Skeletal muscle satellite cell (primary cell): Measurements from ENCODE around the gene SHOC2.
A peak's percentile ranks its signal among the peaks of the same experiment; 100 is the strongest.
"Not testable (repeated sequence)": the region's sequence is repeated elsewhere in the genome, so short reads cannot be mapped to it uniquely, and the experiment has no call there.

Experiments used
- H3K27me3 ChIP-seq: 2 replicates; pipeline ENCODE4 v1.7.0; 2013; ENCODE audit warnings: low read length; ENCODE audit not compliant: control insufficient read depth, insufficient read depth
- H3K36me3 ChIP-seq: 2 replicates; pipeline ENCODE4 v1.7.0; 2013; ENCODE audit warnings: mild to moderate bottlenecking, control low read depth, low read length; ENCODE audit not compliant: insufficient read depth
- H3K4me1 ChIP-seq: 2 replicates; pipeline ENCODE4 v1.7.0; 2013; ENCODE audit warnings: low read length; ENCODE audit not compliant: control insufficient read depth, insufficient read depth
- H3K4me2 ChIP-seq: 2 replicates; pipeline ENCODE4 v1.7.0; 2013; ENCODE audit warnings: mild to moderate bottlenecking, low read length
- H3K4me3 ChIP-seq: 2 replicates; pipeline ENCODE4 v1.7.0; 2013; ENCODE audit warnings: low read length
- H3K9ac ChIP-seq: 2 replicates; pipeline ENCODE4 v1.7.0; 2013; ENCODE audit warnings: mild to moderate bottlenecking, low read depth, low read length, moderate library complexity
- H3K9me3 ChIP-seq: replicated peaks from 2 replicates; pipeline ENCODE4 v1.7.0; 2013; ENCODE audit warnings: mild to moderate bottlenecking, control low read depth, low read length

Gene SHOC2

DNA sequence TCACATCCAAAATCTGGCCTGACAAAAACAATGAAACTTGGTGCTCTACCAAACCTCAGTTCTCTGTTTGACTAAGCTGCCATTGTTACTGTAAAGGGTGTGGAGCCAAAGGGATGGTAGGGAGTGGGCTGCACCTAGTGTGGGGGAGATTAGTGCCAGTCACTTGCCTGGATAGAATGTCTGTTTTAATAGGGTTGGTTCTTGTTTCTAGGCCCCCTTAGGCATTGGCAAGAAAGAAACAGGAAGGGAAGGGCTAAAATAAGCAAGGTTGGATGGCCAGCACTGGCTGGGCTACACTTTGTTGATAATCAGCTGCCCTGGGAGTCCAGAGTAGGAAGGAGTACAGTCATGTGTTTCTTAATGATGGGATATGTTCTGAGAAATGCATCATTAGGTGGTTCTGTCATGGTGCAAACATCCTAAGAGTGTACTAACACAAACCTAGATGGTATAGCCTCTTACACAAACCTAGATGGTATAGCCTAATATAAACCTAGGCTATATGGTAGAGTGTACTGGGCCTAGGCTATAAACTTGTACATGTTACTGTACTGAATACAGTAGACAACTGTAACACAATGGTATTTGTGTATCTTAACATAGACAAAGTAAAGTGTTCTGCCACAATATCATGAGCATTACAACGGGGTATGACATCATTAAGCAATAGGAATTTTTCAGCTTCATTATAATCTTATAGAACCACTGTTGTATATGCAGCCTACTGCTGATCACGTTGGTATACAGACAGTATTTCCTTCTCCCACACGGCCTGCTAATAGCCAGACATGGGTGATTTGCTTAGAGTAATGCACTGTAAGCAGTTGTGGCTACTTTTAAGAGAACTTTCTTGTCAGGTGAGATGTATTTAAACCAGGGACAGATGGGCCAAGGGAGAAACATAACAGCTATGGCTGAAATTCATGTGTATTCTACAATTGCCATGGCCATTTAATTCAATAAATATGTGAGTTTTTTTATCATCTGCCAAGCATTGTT, 15.8 kb upstream of the SHOC2 start:
- Histone ChIP-seq H3K9me3 (no peaks in the 10 kb centered on the region), H3K27me3 (no peaks in the 10 kb centered on the region), H3K9ac (no peak overlapping the region), H3K36me3 (peaks cover 17% of the 10 kb centered on the region), H3K4me1 (peaks cover 22% of the 10 kb centered on the region), H3K4me3 (no peak overlapping the region), H3K4me2 (no peak overlapping the region)

GRCh38 chr10:110910138-110910537, 9.3 kb upstream of the SHOC2 start:
- H3K4me2 ChIP-seq, result no peak overlapping the region
- no peak overlapping the region for H3K9ac ChIP-seq
- H3K9me3 ChIP-seq, result no peaks in the 10 kb centered on the region
- no peak overlapping the region for H3K4me3 ChIP-seq
- peaks cover 27% of the 10 kb centered on the region for H3K4me1 ChIP-seq
- H3K36me3 ChIP-seq, result peaks cover 3% of the 10 kb centered on the region
- H3K27me3 ChIP-seq, result no peaks in the 10 kb centered on the region

DNA sequence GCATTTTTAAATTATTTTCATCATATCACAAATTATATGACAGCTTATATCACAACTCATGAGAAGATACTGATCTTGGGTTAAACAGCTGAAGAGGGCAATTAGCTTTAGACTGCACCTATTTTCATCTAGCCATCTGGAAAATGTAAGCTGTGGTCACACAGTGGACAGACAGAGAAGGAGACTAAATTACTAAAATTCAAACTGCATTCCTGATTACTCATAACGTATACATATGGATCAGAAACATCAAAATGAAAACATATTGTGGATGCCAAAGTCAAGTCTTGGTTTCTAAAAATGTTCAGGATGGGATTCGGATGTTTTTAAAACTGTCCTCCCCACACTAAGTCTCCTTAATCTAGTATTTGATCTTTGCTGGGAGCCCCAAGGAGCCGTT, 7.0 kb upstream of the SHOC2 start:
- Histone ChIP-seq H3K9me3 (no peaks in the 10 kb centered on the region), H3K36me3 (peaks cover 3% of the 10 kb centered on the region), H3K9ac (peak overlapping the region; percentile 8), H3K4me3 (peak overlapping the region; percentile 39), H3K4me2 (peak overlapping the region; percentile 69), H3K4me1 (peaks cover 40% of the 10 kb centered on the region), H3K27me3 (no peaks in the 10 kb centered on the region)

GRCh38 chr10:110914431-110914830, 5.0 kb upstream of the SHOC2 start:
- Histone ChIP-seq H3K4me1 (peaks cover 47% of the 10 kb centered on the region), H3K9ac (no peak overlapping the region)

DNA sequence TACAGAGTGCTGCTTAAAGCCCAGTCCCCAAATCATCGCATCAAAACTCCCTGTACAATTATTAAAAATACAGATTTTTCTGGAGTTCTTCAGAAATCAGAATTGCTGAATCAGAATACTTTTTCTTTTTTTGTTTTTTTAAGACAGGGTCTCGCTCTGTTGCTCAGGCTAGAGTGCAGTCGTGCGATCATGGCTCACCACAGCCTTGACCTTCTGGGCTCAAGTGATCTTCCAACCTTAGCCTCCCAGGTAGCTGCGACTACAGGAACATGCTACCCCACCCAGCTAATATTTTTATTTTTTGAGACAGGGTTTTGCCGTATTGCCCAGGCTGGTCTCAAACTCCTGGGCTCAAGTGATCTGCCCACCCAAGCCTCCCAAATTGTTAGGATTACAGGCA, 4.4 kb upstream of the SHOC2 start:
- no peaks in the 10 kb centered on the region for H3K27me3 ChIP-seq
- H3K36me3 ChIP-seq, result peaks cover 2% of the 10 kb centered on the region
- H3K4me2 ChIP-seq, result no peak overlapping the region
- no peak overlapping the region for H3K4me3 ChIP-seq
- no peaks in the 10 kb centered on the region for H3K9me3 ChIP-seq
- H3K4me1 ChIP-seq, result peaks cover 47% of the 10 kb centered on the region
- no peak overlapping the region for H3K9ac ChIP-seq

More at GRCh38 chr10:110914431-110914830, 5.0 kb upstream of the SHOC2 start:
- Histone ChIP-seq H3K4me2 (no peak overlapping the region), H3K4me3 (no peak overlapping the region), H3K27me3 (no peaks in the 10 kb centered on the region), H3K36me3 (peaks cover 3% of the 10 kb centered on the region), H3K9me3 (no peaks in the 10 kb centered on the region)

DNA sequence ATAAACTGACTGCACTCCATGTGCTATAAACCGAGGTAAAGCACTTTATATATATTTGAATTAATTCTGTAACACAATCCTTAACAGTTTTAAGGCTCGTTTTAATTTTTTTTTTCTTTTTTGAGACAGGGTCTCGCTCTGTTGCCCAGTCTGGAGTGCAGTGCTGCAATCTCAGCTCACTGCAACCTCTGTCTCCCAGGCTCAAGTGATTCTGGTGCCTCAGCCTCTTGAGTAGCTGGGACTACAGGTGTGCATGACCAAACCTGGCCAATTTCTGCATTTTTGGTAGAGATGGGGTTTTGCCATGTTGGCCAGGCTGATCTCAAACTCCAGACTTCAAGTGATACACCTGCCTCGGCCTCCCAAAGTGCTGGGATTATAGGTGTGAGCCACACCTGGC, 3.8 kb upstream of the SHOC2 start:
- peaks cover 47% of the 10 kb centered on the region for H3K4me1 ChIP-seq
- not testable (repeated sequence) for H3K36me3 ChIP-seq, H3K4me3 ChIP-seq, H3K9me3 ChIP-seq, H3K4me2 ChIP-seq, H3K9ac ChIP-seq, H3K27me3 ChIP-seq

GRCh38 chr10:110916554-110917346, 2.7 kb upstream of the SHOC2 start:
- H3K4me2 ChIP-seq, result peak overlapping the region; percentile 60
- peaks cover 54% of the 10 kb centered on the region for H3K4me1 ChIP-seq
- H3K9me3 ChIP-seq, result no peaks in the 10 kb centered on the region
- H3K4me3 ChIP-seq, result no peak overlapping the region
- H3K27me3 ChIP-seq, result no peaks in the 10 kb centered on the region
- no peaks in the 10 kb centered on the region for H3K36me3 ChIP-seq
- no peak overlapping the region for H3K9ac ChIP-seq

DNA sequence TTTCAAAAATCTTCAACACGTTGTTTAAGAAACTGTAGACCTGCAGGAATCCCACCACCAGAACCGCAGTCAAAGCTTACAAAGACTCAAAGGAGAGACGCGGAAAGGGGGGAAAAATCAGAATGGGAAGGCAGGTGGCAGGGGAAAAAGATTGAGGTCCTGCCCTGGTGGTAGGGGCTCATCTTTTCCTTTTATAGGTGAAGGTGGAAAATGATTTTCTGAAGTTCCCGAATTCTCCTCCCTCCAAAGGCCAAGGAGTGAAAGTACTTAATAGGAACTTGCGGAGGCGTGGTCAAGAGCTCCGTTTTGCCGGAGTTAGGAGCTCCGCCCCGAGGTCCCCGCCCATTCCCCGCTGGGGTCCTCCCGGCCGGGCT, 1.1 kb upstream of the SHOC2 start:
- no peaks in the 10 kb centered on the region for H3K36me3 ChIP-seq
- peak overlapping the region; percentile 97 for H3K9ac ChIP-seq
- H3K4me3 ChIP-seq, result peak overlapping the region; percentile 84
- H3K4me2 ChIP-seq, result peak overlapping the region; percentile 82
- H3K4me1 ChIP-seq, result peaks cover 44% of the 10 kb centered on the region
- no peaks in the 10 kb centered on the region for H3K27me3 ChIP-seq
- no peaks in the 10 kb centered on the region for H3K9me3 ChIP-seq

DNA sequence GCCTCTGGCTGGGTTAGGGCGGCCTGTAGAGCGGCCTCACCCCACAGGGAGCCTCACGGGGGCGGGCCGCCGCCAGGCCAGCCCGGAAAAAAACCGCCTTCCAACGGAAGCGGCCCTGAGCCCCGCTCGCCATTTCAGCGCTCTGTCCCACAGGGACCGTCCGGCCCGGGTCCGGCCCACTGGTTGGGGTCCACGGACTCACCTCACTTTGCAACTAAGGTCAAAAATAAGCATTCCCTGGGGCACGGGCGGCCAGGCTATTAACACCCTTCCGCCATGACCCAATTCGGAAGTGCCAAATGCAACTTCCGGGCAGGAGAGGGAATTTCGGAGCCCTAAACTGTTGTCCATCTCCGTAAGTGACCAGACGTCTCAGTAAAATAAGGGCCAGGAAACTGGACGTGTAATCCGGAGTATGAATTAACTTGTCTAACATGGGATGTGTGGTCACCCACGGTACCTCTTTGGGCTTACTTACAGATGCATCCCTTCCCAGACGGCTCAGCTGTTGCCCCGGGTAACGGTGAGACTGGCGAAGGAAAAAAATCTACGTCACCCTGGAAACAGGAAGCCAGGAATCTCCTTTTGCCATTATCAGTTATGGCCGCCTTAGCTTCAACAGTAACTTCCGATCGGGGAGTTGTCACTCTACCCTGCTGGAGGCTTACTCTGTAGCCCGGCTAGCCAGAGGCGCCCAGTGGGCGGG, 608 bp upstream of the SHOC2 start, which contains the start of gene BBIP1:
BBIP1 (minus strand) TSS at position 538 of the 706 bp plus-strand sequence. CDS start 1,023 bp downstream, outside the sequence.
- Histone ChIP-seq H3K27me3 (no peaks in the 10 kb centered on the region), H3K4me2 (peak within 1 kb of the TSS; percentile 82), H3K36me3 (no peaks in the 10 kb centered on the region), H3K9me3 (no peaks in the 10 kb centered on the region), H3K4me1 (peaks cover 41% of the 10 kb centered on the region), H3K4me3 (peak within 1 kb of the TSS; percentile 84), H3K9ac (peak within 1 kb of the TSS; percentile 97)

- Histone ChIP-seq H3K9me3 (no peaks in the 10 kb centered on the region), H3K36me3 (no peaks in the 10 kb centered on the region), H3K4me1 (peaks cover 34% of the 10 kb centered on the region), H3K9ac (peak overlapping the region; percentile 92), H3K4me2 (peak overlapping the region; percentile 79), H3K27me3 (no peaks in the 10 kb centered on the region), H3K4me3 (peak overlapping the region; percentile 76)
These were observed 822 bp downstream of the SHOC2 start for GRCh38 chr10:110919971-110920881.
